ENCODE results near the gene ALG3. TPM values are rescaled to one million over a fixed set of nuclear protein-coding genes. Genes with fewer than 3 reads are reported as not detected.

The ALG3 gene
- total RNA-seq, 1 experiment from 2014 or later = 24.8 TPM

DNA sequence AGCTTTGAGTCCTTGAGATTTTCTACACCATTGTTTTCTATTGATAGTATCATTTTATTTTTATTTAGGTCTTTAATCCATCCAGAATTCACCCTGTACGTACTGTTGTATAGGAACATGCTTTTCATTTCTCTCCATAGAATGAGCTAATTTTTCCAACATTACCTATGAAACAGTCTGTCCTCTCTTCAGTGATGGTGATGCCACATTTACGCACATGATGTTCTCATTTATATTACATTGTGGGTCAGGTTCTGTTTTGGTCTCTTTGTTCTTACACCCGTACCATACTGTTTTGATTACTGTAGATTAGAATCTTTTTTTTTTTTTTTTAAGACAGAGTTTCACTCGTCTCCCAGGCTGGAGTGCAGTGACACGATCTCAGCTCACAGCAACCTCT lies 37.0 kb downstream of the ALG3 start:
- DNase-seq (ENCODE audit: low spot score) = no peak
- in situ Hi-C loops (cut with HindIII; ENCODE audit: low sequenced_read_pairs) = no loop called here

- DNase-seq (ENCODE audit: low spot score) = no peak
- in situ Hi-C loops (cut with HindIII; ENCODE audit: low sequenced_read_pairs) = no loop called here
Measured at GRCh38 chr3:184211297-184211696, 37.5 kb downstream of the ALG3 start.

- in situ Hi-C loops (cut with HindIII; ENCODE audit: low sequenced_read_pairs) = no loop called here
- DNase-seq (ENCODE audit: low spot score) = no peak
Measured at GRCh38 chr3:184209146-184209923, 39.4 kb downstream of the ALG3 start.

DNA sequence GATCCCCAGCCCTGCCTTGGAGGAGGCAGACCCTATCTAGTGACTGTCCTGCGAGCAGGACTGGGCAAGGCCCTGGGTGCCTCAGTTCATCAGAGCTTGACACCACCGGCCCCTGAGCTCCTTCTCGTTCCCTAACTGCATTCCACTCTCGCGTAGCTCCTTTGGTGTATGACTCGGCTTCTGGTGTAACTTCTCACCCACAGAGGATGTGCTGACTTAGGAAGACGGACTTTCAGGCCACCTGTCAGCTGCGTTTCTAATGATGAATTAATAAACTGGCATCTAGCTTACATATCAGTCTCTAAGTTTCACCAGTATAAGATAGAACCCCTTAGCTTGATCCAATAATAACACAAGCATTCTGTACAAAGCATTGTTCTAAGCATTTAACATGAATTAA lies 45.2 kb downstream of the ALG3 start:
- DNase-seq (ENCODE audit: low spot score) = no peak
- in situ Hi-C loops (cut with HindIII; ENCODE audit: low sequenced_read_pairs) = no loop called here

GRCh38 chr3:184200825-184201224 lies 47.9 kb downstream of the ALG3 start:
- in situ Hi-C loops (cut with HindIII; ENCODE audit: low sequenced_read_pairs) = no loop called here
- DNase-seq (ENCODE audit: low spot score) = no peak

DNA sequence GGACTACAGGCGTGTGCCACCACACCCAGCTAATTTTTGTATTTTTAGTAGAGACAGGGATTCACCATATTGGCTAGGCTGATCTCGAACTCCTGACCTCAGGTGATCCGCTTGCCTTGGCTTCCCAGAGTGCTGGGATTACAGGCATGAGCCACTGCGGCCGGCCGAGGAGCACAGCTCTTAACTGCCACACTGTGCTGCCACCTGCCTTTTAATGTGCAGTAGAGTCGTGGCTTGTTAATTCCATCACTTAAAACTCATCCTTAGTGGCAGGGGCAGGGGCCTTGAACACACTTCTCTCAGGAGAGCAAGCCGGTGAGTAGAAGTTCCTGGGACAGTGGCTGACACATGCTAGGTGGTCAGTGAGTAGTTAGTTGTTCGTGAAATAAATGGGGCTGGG lies 50.3 kb downstream of the ALG3 start:
- no peak for DNase-seq (ENCODE audit: low spot score)
- in situ Hi-C loops (cut with HindIII; ENCODE audit: low sequenced_read_pairs) = no loop called here

GRCh38 chr3:184196536-184196935 lies 52.2 kb downstream of the ALG3 start:
- in situ Hi-C loops (cut with HindIII; ENCODE audit: low sequenced_read_pairs) = no loop called here
- DNase-seq (ENCODE audit: low spot score) = no peak

DNA sequence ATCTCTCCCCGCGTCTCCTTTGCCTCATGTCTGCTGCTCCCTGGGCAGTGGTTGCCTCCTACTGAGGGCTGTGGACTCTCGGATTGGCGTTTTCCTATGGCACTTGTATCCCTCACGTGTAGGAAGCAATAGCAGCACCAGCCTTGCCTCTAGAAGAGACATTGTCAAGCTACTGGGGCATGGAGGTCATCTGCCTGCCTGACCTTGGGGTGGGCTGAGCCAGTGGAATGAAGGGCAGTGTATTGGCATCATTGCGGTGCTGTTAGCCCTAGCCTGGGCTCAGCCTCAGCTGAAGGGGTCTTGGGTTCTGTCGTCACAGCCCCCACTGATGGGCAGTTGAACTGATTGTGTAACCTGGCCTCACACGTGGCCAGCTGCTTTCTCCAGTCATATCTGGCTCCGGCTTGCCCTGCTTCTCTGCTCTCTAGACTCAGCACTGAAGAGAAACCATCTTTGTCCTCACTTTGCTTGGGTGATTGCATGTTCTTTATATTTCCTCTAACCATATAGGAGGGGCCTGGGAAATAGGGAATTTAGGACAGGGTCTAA lies 54.7 kb downstream of the ALG3 start:
- no peak for DNase-seq (ENCODE audit: low spot score)
- in situ Hi-C loops (cut with HindIII; ENCODE audit: low sequenced_read_pairs) = no loop called here

DNA sequence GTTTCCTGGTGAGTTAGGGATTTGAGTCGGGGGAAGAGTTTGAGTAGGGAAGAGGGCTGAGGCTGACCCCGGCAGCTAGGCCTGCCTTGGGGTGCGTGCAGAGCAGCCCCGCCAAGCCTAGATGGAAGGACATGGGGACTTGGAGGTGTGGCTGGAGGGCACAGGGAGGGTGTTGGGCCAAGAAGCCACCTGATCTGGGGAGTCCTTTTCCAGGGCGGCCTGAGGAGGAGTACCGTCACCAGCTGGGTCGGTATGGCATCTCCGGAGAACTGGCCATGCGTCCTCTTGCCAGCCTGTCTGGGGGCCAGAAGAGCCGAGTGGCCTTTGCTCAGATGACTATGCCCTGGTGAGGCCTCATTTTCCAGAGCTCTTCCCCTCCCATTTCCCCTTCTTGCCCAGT lies 55.9 kb downstream of the ALG3 start:
- no peak for DNase-seq (ENCODE audit: low spot score)
- in situ Hi-C loops (cut with HindIII; ENCODE audit: low sequenced_read_pairs) = no loop called here

Other genes starting within 250 kb of the ALG3 start
- 7.4 and 8.6 TPM in 2 replicates for gene ABCC5, start 231.1 kb downstream of the ALG3 start, total RNA-seq (2014; rRNA removed; shearing (Covaris generic))
- gene HTR3D, start 217.2 kb downstream of the ALG3 start, total RNA-seq (2014; rRNA removed; shearing (Covaris generic)) = not detected in 2 replicates
- gene HTR3C, start 195.9 kb downstream of the ALG3 start, total RNA-seq (2014; rRNA removed; shearing (Covaris generic)) = not detected in 2 replicates
- gene HTR3E, start 151.9 kb downstream of the ALG3 start, total RNA-seq (2014; rRNA removed; shearing (Covaris generic)) = not detected in 2 replicates
- 64.3 and 64.9 TPM in 2 replicates for gene EIF2B5, start 113.6 kb downstream of the ALG3 start, total RNA-seq (2014; rRNA removed; shearing (Covaris generic))
- 41.6 and 47.0 TPM in 2 replicates for gene DVL3, start 93.6 kb downstream of the ALG3 start, total RNA-seq (2014; rRNA removed; shearing (Covaris generic))
- gene AP2M1, start 74.1 kb downstream of the ALG3 start, total RNA-seq (2014; rRNA removed; shearing (Covaris generic)) = 330 and 352 TPM in 2 replicates
- 47.0 and 63.5 TPM in 2 replicates for gene ABCF3, start 62.8 kb downstream of the ALG3 start, total RNA-seq (2014; rRNA removed; shearing (Covaris generic))
- gene VWA5B2, start 19.4 kb downstream of the ALG3 start, total RNA-seq (2014; rRNA removed; shearing (Covaris generic)) = 0.20 and 0.43 TPM in 2 replicates
- 18.8 and 23.3 TPM in 2 replicates for gene EEF1AKMT4, start 710 bp upstream of the ALG3 start, total RNA-seq (2014; rRNA removed; shearing (Covaris generic))
- 0.25 and 0.37 TPM in 2 replicates for gene CAMK2N2, start 12.6 kb upstream of the ALG3 start, total RNA-seq (2014; rRNA removed; shearing (Covaris generic))
- gene ECE2, start 27.1 kb upstream of the ALG3 start, total RNA-seq (2014; rRNA removed; shearing (Covaris generic)) = not detected in 2 replicates
- gene PSMD2, start 50.3 kb upstream of the ALG3 start, total RNA-seq (2014; rRNA removed; shearing (Covaris generic)) = 629 and 907 TPM in 2 replicates
- 295 and 341 TPM in 2 replicates for gene EIF4G1, start 65.6 kb upstream of the ALG3 start, total RNA-seq (2014; rRNA removed; shearing (Covaris generic))
- gene FAM131A, start 88.6 kb upstream of the ALG3 start, total RNA-seq (2014; rRNA removed; shearing (Covaris generic)) = 20.7 and 31.2 TPM in 2 replicates
- 6.7 and 10.7 TPM in 2 replicates for gene CLCN2, start 112.6 kb upstream of the ALG3 start, total RNA-seq (2014; rRNA removed; shearing (Covaris generic))
- 136 and 144 TPM in 2 replicates for gene POLR2H, start 112.7 kb upstream of the ALG3 start, total RNA-seq (2014; rRNA removed; shearing (Covaris generic))
- 0.12 and 0.20 TPM in 2 replicates for gene THPO, start 129.2 kb upstream of the ALG3 start, total RNA-seq (2014; rRNA removed; shearing (Covaris generic))
- 1.4 and 1.8 TPM in 2 replicates for gene CHRD, start 131.1 kb upstream of the ALG3 start, total RNA-seq (2014; rRNA removed; shearing (Covaris generic))